ENCODE data around the gene WDR70. TPM values are rescaled to one million over a fixed set of nuclear protein-coding genes. Genes with fewer than 3 reads are reported as not detected.

WDR70 gene
- total RNA-seq, 1 donor from 2014 or later, result 28.9 TPM

GRCh38 chr5:37786416-37786815 lies 407.3 kb downstream of the WDR70 start:
- Mint-ChIP-seq H3K27ac (ENCODE audit: unreplicated experiment) (no peak overlapping the region), H3K9me3 (ENCODE audit: unreplicated experiment) (no peaks in the 10 kb centered on the region), H3K27me3 (ENCODE audit: unreplicated experiment) (no peaks in the 10 kb centered on the region), H3K4me3 (ENCODE audit: unreplicated experiment) (no peak overlapping the region), H3K36me3 (ENCODE audit: low read depth, unreplicated experiment) (no peaks in the 10 kb centered on the region), H3K4me1 (ENCODE audit: unreplicated experiment) (no peaks in the 10 kb centered on the region)
- no peak for DNase-seq (ENCODE audit: low spot score)
- TF ChIP-seq, protein P1, sequence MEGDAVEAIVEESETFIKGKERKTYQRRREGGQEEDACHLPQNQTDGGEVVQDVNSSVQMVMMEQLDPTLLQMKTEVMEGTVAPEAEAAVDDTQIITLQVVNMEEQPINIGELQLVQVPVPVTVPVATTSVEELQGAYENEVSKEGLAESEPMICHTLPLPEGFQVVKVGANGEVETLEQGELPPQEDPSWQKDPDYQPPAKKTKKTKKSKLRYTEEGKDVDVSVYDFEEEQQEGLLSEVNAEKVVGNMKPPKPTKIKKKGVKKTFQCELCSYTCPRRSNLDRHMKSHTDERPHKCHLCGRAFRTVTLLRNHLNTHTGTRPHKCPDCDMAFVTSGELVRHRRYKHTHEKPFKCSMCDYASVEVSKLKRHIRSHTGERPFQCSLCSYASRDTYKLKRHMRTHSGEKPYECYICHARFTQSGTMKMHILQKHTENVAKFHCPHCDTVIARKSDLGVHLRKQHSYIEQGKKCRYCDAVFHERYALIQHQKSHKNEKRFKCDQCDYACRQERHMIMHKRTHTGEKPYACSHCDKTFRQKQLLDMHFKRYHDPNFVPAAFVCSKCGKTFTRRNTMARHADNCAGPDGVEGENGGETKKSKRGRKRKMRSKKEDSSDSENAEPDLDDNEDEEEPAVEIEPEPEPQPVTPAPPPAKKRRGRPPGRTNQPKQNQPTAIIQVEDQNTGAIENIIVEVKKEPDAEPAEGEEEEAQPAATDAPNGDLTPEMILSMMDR (IDR thresholded peaks at IDR 0.05; ENCODE audit: unreplicated experiment), result no peak

GRCh38 chr5:37786862-37787519 lies 407.9 kb downstream of the WDR70 start:
- DNase-seq (ENCODE audit: low spot score), result no peak
- TF ChIP-seq, protein P1 (IDR thresholded peaks at IDR 0.05; ENCODE audit: unreplicated experiment), result no peak
- H3K27me3 Mint-ChIP-seq (ENCODE audit: unreplicated experiment), result no peaks in the 10 kb centered on the region
- no peaks in the 10 kb centered on the region for H3K36me3 Mint-ChIP-seq (ENCODE audit: low read depth, unreplicated experiment)
- no peak overlapping the region for H3K4me3 Mint-ChIP-seq (ENCODE audit: unreplicated experiment)
- no peaks in the 10 kb centered on the region for H3K9me3 Mint-ChIP-seq (ENCODE audit: unreplicated experiment)
- no peaks in the 10 kb centered on the region for H3K4me1 Mint-ChIP-seq (ENCODE audit: unreplicated experiment)
- H3K27ac Mint-ChIP-seq (ENCODE audit: unreplicated experiment), result no peak overlapping the region

- DNase-seq (ENCODE audit: low spot score), result no peak
- H3K36me3 Mint-ChIP-seq (ENCODE audit: low read depth, unreplicated experiment), result no peaks in the 10 kb centered on the region
- no peaks in the 10 kb centered on the region for H3K27me3 Mint-ChIP-seq (ENCODE audit: unreplicated experiment)
- no peaks in the 10 kb centered on the region for H3K4me1 Mint-ChIP-seq (ENCODE audit: unreplicated experiment)
- H3K4me3 Mint-ChIP-seq (ENCODE audit: unreplicated experiment), result no peak overlapping the region
- TF ChIP-seq, protein P1 (IDR thresholded peaks at IDR 0.05; ENCODE audit: unreplicated experiment), result no peak
- no peaks in the 10 kb centered on the region for H3K9me3 Mint-ChIP-seq (ENCODE audit: unreplicated experiment)
- H3K27ac Mint-ChIP-seq (ENCODE audit: unreplicated experiment), result no peak overlapping the region
Measured at GRCh38 chr5:37787742-37788141, 408.6 kb downstream of the WDR70 start.

DNA sequence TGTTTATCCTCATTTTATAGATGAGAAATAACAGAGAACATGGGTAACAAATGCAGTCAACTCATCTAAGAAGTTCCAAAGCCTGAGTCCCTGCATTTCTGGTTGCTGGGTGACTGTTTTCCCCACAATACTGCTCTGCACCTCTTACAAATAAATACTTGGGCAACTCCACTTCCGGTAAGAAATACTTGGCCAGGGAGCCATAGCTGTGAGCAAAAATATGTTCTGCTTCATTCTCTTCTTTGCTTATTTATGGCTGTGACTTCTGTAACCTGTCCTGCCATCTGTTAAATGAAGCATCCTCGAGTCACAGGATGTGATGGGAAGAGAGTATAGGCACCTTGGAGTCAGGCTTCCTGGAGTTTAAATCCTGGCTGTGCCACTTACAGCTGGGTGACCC lies 410.9 kb downstream of the WDR70 start:
- peaks cover 10% of the 10 kb centered on the region for H3K9me3 Mint-ChIP-seq (ENCODE audit: unreplicated experiment)
- TF ChIP-seq, protein P1 (IDR thresholded peaks at IDR 0.05; ENCODE audit: unreplicated experiment), result no peak
- H3K36me3 Mint-ChIP-seq (ENCODE audit: low read depth, unreplicated experiment), result peaks cover 5% of the 10 kb centered on the region
- H3K4me3 Mint-ChIP-seq (ENCODE audit: unreplicated experiment), result no peak overlapping the region
- DNase-seq (ENCODE audit: low spot score), result no peak
- no peaks in the 10 kb centered on the region for H3K4me1 Mint-ChIP-seq (ENCODE audit: unreplicated experiment)
- H3K27me3 Mint-ChIP-seq (ENCODE audit: unreplicated experiment), result no peaks in the 10 kb centered on the region
- no peak overlapping the region for H3K27ac Mint-ChIP-seq (ENCODE audit: unreplicated experiment)

DNA sequence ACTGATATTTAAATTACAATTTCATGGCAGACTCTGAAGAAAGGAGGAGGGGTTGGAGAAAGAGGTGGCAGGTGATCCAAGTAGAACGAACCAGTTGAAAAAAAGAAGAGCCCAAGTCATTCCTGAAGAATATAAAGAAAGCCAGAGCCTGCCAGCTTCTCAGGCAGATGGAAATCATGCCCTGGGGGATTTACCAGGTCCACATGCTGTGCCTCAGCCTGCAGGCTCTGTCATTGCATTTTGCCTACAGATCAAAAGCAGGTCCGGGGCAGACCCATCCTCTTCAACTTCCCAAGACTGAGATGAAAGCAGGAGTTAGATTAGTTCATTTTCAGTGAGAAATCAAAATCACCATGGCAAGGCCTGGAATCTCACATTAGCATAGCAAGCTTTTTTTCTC lies 412.2 kb downstream of the WDR70 start:
- TF ChIP-seq, protein P1 (IDR thresholded peaks at IDR 0.05; ENCODE audit: unreplicated experiment), result no peak

More for the DNA sequence above, 412.2 kb downstream of the WDR70 start:
- Mint-ChIP-seq H3K9me3 (ENCODE audit: unreplicated experiment) (peaks cover 16% of the 10 kb centered on the region), H3K27ac (ENCODE audit: unreplicated experiment) (no peak overlapping the region), H3K36me3 (ENCODE audit: low read depth, unreplicated experiment) (peaks cover 5% of the 10 kb centered on the region), H3K4me1 (ENCODE audit: unreplicated experiment) (no peaks in the 10 kb centered on the region), H3K4me3 (ENCODE audit: unreplicated experiment) (no peak overlapping the region), H3K27me3 (ENCODE audit: unreplicated experiment) (no peaks in the 10 kb centered on the region)
- no peak for DNase-seq (ENCODE audit: low spot score)

All from endothelial cell (in vitro differentiated cells).